Endodermal cell (in vitro differentiated cells): ENCODE data around the gene TMEM273. TPM values are rescaled to one million over a fixed set of nuclear protein-coding genes. Genes with fewer than 3 reads are reported as not detected.
A peak's percentile ranks its signal among the peaks of the same experiment; 100 is the strongest.

Experiments used
- DNase-seq: peaks from one replicate; pipeline ENCODE4 v3.0.0-alpha.2; 2017
- H3K27ac ChIP-seq: 2 replicates; pipeline ENCODE4 v1.5.1; 2013; ENCODE audit warnings: mild to moderate bottlenecking, low read depth, low read length, moderate library complexity
- H3K27me3 ChIP-seq: 2 replicates; pipeline ENCODE4 v1.6.1; 2013; ENCODE audit warnings: mild to moderate bottlenecking, low read length, moderate library complexity; ENCODE audit not compliant: insufficient read depth, control insufficient read depth, poor library complexity, severe bottlenecking
- H3K36me3 ChIP-seq: 2 replicates; pipeline ENCODE4 v1.7.0; 2013; ENCODE audit warnings: mild to moderate bottlenecking, low read length, moderate library complexity; ENCODE audit not compliant: control insufficient read depth, insufficient read depth
- H3K4me1 ChIP-seq: one replicate; pipeline ENCODE4 v1.7.0; 2013; ENCODE audit warnings: low read length; ENCODE audit not compliant: control insufficient read depth, insufficient read depth
- H3K4me3 ChIP-seq: 2 replicates; pipeline ENCODE4 v1.5.1; 2013; ENCODE audit warnings: mild to moderate bottlenecking, low read length, moderate library complexity
- H3K9ac ChIP-seq: 2 replicates; pipeline ENCODE4 v1.6.1; 2013; ENCODE audit warnings: mild to moderate bottlenecking, low read length, moderate library complexity; ENCODE audit not compliant: poor library complexity, severe bottlenecking; ENCODE audit errors: extremely low read depth
- H3K9me3 ChIP-seq: 2 replicates; pipeline ENCODE4 v1.6.1; 2013; ENCODE audit warnings: mild to moderate bottlenecking, low read length, moderate library complexity; ENCODE audit not compliant: control insufficient read depth
- H3K27ac Mint-ChIP-seq: 2 replicates; pipeline ENCODE4 v1.8.0; 2020; ENCODE audit warnings: mixed read lengths
- H3K27me3 Mint-ChIP-seq: 2 replicates; pipeline ENCODE4 v1.8.0; 2021; ENCODE audit warnings: mild to moderate bottlenecking, mixed read lengths; ENCODE audit not compliant: insufficient read depth
- H3K36me3 Mint-ChIP-seq: 2 replicates; pipeline ENCODE4 v1.8.0; 2020; ENCODE audit warnings: low read depth, mixed read lengths
- H3K4me1 Mint-ChIP-seq: 2 replicates; pipeline ENCODE4 v1.8.0; 2020; ENCODE audit warnings: mixed read lengths
- H3K4me3 Mint-ChIP-seq: 2 replicates; pipeline ENCODE4 v1.8.0; 2020; ENCODE audit warnings: mild to moderate bottlenecking, moderate library complexity, mixed read lengths
- H3K9me3 Mint-ChIP-seq: 2 replicates; pipeline ENCODE4 v1.8.0; 2020; ENCODE audit warnings: mild to moderate bottlenecking, mixed read lengths
- CTCF ChIP-seq: fragments of 200-600 bp; sonication (generic); conservative IDR thresholded peaks from 2 replicates; pipeline ENCODE4 v1.5.0; 2021; ENCODE audit warnings: antibody characterized with exemption, mild to moderate bottlenecking
- WGBS, 2 experiments: methylation state at CpG; one replicate each; pipeline versions ENCODE4 v1.1.5 to v1.1.7; 2013; ENCODE audit warnings: missing lambda C conversion rate in 2 of 2, mixed read lengths in 1 of 2; ENCODE audit not compliant: insufficient coverage in 1 of 2, insufficient read length in 1 of 2; 5-methylcytosine and 5-hydroxymethylcytosine counted together
- total RNA-seq, 2 donors: library from RNA; stranded (reverse); fragmentation: NEBNext Ultra II Directional in 1 of 2; extraction: Animal tissue kit (Norgen Biotek cat#: 25700) in 1 of 2; gene quantifications; 2 replicates in 1 of 2; 3 replicates in 1 of 2; pipeline ENCODE4 v1.2.1, GENCODE V29; 2021

TMEM273 gene
- total RNA-seq, 2 donors from 2014 or later: not detected

- Histone ChIP-seq H3K4me1 (no peaks in the 10 kb centered on the region), H3K36me3 (no peaks in the 10 kb centered on the region), H3K27me3 (peaks cover 33% of the 10 kb centered on the region), H3K9me3 (no peaks in the 10 kb centered on the region), H3K4me3 (no peak overlapping the region), H3K9ac (no peak overlapping the region), H3K27ac (no peak overlapping the region)
- Mint-ChIP-seq H3K27ac (no peak overlapping the region), H3K36me3 (no peaks in the 10 kb centered on the region), H3K9me3 (no peaks in the 10 kb centered on the region), H3K4me3 (no peak overlapping the region), H3K27me3 (peaks cover 20% of the 10 kb centered on the region), H3K4me1 (peaks cover 6% of the 10 kb centered on the region)
- WGBS, 2 experiments: 68 to 84% methylated on average over 8 to 9 of the region's 9 CpGs
- DNase-seq: peak; percentile 50
- TF ChIP-seq CTCF: no peak
Observed at GRCh38 chr10:49109669-49110340, 78.4 kb downstream of the TMEM273 start.

- H3K36me3 Mint-ChIP-seq: no peaks in the 10 kb centered on the region
- no peaks in the 10 kb centered on the region for H3K4me1 ChIP-seq
- TF ChIP-seq CTCF: no peak
- peaks cover 8% of the 10 kb centered on the region for H3K27me3 Mint-ChIP-seq
- H3K4me3 ChIP-seq: no peak overlapping the region
- 86 to 95% methylated on average over 5 to 7 of the region's 7 CpGs for WGBS, 2 experiments
- H3K36me3 ChIP-seq: no peaks in the 10 kb centered on the region
- peaks cover 22% of the 10 kb centered on the region for H3K27me3 ChIP-seq
- H3K9ac ChIP-seq: no peak overlapping the region
- H3K9me3 ChIP-seq: no peaks in the 10 kb centered on the region
- no peak overlapping the region for H3K27ac Mint-ChIP-seq
- no peak for DNase-seq
- no peak overlapping the region for H3K27ac ChIP-seq
- H3K4me1 Mint-ChIP-seq: peaks cover 6% of the 10 kb centered on the region
- no peaks in the 10 kb centered on the region for H3K9me3 Mint-ChIP-seq
- no peak overlapping the region for H3K4me3 Mint-ChIP-seq
Observed at GRCh38 chr10:49108656-49109055, 79.5 kb downstream of the TMEM273 start.

- H3K4me1 ChIP-seq: no peaks in the 10 kb centered on the region
- Mint-ChIP-seq H3K4me1 (peaks cover 6% of the 10 kb centered on the region), H3K9me3 (no peaks in the 10 kb centered on the region), H3K4me3 (no peak overlapping the region), H3K27ac (no peak overlapping the region), H3K27me3 (peaks cover 5% of the 10 kb centered on the region), H3K36me3 (no peaks in the 10 kb centered on the region)
- H3K9ac ChIP-seq: no peak overlapping the region
- no peak for DNase-seq
- WGBS, 2 experiments: 92 to 100% methylated on average over 2 to 8 of the region's 8 CpGs
- no peaks in the 10 kb centered on the region for H3K36me3 ChIP-seq
- peaks cover 14% of the 10 kb centered on the region for H3K27me3 ChIP-seq
- no peak overlapping the region for H3K27ac ChIP-seq
- no peaks in the 10 kb centered on the region for H3K9me3 ChIP-seq
- H3K4me3 ChIP-seq: no peak overlapping the region
- no peak for TF ChIP-seq CTCF
Observed at GRCh38 chr10:49107887-49108267, 80.3 kb downstream of the TMEM273 start.
